ENCODE data around the gene CAMSAP3.
"Not testable (repeated sequence)": the region's sequence is repeated elsewhere in the genome, so short reads cannot be mapped to it uniquely, and the experiment has no call there.

Gene CAMSAP3

DNA sequence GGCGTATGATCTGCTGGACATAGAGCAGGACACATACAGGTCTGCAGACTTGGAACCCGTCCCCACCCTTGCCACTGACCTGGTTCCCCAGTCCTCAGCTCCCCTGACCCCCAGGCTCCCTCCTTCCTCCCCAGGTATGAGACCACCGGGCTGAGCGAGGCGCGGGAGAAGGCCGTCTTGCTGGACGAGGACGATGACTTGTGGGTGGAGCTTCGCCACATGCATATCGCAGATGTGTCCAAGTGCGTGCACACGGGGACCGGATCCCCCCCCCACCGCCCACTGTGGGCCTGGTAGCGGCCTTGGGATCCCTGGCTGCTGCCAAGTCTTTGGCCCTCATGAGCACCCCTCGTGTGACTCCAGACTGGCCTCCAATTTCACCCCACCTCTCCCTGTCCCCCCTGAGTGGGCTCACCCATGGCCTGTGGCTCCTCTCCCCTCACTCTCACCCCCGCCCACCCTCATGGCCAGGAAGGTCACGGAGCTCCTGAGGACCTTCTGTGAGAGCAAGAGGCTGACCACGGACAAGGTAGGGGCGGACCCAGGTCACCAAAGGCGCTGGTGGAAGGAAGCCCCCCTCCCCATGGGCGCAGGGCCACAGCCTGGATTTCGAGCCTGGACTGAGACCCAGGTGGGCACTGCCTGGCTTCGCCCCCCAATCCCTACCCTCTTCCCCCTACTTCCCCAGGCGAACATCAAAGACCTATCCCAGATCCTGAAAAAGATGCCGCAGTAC, 46.8 kb downstream of the CAMSAP3 start:
- TF ChIP-seq, protein P1, sequence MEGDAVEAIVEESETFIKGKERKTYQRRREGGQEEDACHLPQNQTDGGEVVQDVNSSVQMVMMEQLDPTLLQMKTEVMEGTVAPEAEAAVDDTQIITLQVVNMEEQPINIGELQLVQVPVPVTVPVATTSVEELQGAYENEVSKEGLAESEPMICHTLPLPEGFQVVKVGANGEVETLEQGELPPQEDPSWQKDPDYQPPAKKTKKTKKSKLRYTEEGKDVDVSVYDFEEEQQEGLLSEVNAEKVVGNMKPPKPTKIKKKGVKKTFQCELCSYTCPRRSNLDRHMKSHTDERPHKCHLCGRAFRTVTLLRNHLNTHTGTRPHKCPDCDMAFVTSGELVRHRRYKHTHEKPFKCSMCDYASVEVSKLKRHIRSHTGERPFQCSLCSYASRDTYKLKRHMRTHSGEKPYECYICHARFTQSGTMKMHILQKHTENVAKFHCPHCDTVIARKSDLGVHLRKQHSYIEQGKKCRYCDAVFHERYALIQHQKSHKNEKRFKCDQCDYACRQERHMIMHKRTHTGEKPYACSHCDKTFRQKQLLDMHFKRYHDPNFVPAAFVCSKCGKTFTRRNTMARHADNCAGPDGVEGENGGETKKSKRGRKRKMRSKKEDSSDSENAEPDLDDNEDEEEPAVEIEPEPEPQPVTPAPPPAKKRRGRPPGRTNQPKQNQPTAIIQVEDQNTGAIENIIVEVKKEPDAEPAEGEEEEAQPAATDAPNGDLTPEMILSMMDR (IDR thresholded peaks at IDR 0.05; ENCODE audit: borderline replicate concordance, extremely low read depth, low read length, poor library complexity, severe bottlenecking) = no peak
- TF ChIP-seq EZH2 (IDR thresholded peaks at IDR 0.05; ENCODE audit: borderline replicate concordance, low read depth, low read length, severe bottlenecking) = no peak
- Histone ChIP-seq H3K9ac (ENCODE audit: low read depth, low read length) (no peak overlapping the region), H3K27ac (ENCODE audit: low read length) (no peak overlapping the region), H2AFZ (ENCODE audit: low read depth, low read length) (no peak overlapping the region), H3K4me2 (ENCODE audit: insufficient read depth, low read length) (no peak overlapping the region), H3K4me1 (ENCODE audit: insufficient read depth, low read length) (no peaks in the 10 kb centered on the region), H3K9me3 (ENCODE audit: insufficient read depth, low read length, severe bottlenecking) (peaks cover 5% of the 10 kb centered on the region), H4K20me1 (ENCODE audit: insufficient read depth, low read length) (no peaks in the 10 kb centered on the region), H3K27me3 (ENCODE audit: insufficient read depth, low read length, poor library complexity) (no peaks in the 10 kb centered on the region), H3K79me2 (ENCODE audit: insufficient read depth, low read length) (no peaks in the 10 kb centered on the region), H3K4me3 (ENCODE audit: low read depth in 1 of 2, low read length in 2 of 2) (no peak overlapping the region), H3K36me3 (ENCODE audit: insufficient read depth, low read length) (no peaks in the 10 kb centered on the region)
- DNase-seq = no peak
- no peak for ATAC-seq (ENCODE audit: insufficient read depth, low read depth)

DNA sequence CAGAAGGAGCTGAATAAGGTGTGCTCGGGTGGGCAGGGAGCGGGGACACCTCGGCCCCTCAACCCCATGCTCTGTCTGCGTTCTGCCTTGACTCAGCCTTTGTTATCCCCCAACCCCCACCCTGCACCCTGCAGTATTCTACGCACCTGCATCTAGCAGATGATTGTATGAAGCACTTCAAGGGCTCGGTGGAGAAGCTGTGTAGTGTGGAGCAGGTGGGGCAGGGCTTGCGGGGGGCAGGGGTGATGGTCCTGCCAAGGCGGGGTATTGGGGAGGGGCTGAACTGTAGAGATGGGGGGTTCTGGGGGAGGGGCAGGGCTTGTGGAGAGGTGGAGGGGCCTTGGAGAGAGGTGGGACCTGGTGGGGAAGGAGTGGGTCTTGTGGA, 47.4 kb downstream of the CAMSAP3 start:
- no peak for DNase-seq
- H3K27ac ChIP-seq (ENCODE audit: low read length) = no peak overlapping the region

DNA sequence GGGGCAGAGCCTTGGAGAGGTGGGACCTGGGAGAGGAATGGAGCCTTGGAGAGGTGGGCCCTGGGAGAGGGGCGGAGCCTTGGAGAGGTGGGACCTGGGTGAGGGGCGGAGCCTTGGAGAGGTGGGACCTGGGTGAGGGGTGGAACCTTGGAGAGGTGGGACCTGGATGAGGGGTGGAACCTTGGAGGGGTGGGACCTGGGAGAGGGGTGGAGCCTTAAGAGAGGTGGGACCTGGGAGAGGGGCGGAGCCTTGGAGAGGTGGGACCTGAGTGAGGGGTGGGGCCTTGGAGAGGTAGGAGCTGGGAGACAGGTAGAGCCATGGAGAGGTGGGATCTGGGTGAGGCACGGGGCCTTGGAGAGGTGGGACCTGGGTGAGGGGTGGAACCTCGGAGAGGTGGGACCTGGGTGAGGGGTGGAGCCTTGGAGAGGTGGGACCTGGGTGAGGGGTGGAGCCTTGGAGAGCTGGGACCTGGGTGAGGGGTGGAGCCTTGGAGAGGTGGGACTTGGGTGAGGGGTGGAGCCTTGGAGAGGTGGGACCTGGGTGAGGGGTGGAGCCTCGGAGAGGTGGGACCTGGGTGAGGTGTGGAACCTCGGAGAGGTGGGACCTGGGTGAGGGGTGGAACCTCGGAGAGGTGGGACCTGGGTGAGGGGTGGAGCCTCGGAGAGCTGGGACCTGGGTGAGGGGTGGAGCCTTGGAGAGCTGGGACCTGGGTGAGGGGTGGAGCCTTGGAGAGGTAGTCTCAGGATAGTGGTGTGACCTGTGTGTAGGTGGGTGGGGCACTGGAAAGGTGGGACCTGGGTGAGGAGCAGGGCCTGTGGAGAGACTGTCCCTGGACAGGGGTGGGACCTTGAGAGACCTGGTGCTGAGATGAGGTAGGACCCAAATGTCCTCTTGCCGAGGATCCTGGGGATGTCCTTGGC, 48.2 kb downstream of the CAMSAP3 start:
- H3K9me3 ChIP-seq (ENCODE audit: insufficient read depth, low read length, severe bottlenecking); ATAC-seq (ENCODE audit: insufficient read depth, low read depth); H3K36me3 ChIP-seq (ENCODE audit: insufficient read depth, low read length); H3K27me3 ChIP-seq (ENCODE audit: insufficient read depth, low read length, poor library complexity); DNase-seq; H3K9ac ChIP-seq (ENCODE audit: low read depth, low read length); H4K20me1 ChIP-seq (ENCODE audit: insufficient read depth, low read length); H3K4me3 ChIP-seq (ENCODE audit: low read depth in 1 of 2, low read length in 2 of 2); H2AFZ ChIP-seq (ENCODE audit: low read depth, low read length); H3K79me2 ChIP-seq (ENCODE audit: insufficient read depth, low read length); H3K4me1 ChIP-seq (ENCODE audit: insufficient read depth, low read length); H3K27ac ChIP-seq (ENCODE audit: low read length); H3K4me2 ChIP-seq (ENCODE audit: insufficient read depth, low read length): not testable (repeated sequence)

More for the DNA sequence above, 47.4 kb downstream of the CAMSAP3 start:
- no peak overlapping the region for H3K9ac ChIP-seq (ENCODE audit: low read depth, low read length)
- H3K4me1 ChIP-seq (ENCODE audit: insufficient read depth, low read length) = no peaks in the 10 kb centered on the region
- H3K36me3 ChIP-seq (ENCODE audit: insufficient read depth, low read length) = no peaks in the 10 kb centered on the region
- H3K27me3 ChIP-seq (ENCODE audit: insufficient read depth, low read length, poor library complexity) = no peaks in the 10 kb centered on the region
- H4K20me1 ChIP-seq (ENCODE audit: insufficient read depth, low read length) = no peaks in the 10 kb centered on the region
- H3K9me3 ChIP-seq (ENCODE audit: insufficient read depth, low read length, severe bottlenecking) = peaks cover 5% of the 10 kb centered on the region
- H3K79me2 ChIP-seq (ENCODE audit: insufficient read depth, low read length) = no peaks in the 10 kb centered on the region
- TF ChIP-seq, protein P1 (IDR thresholded peaks at IDR 0.05; ENCODE audit: borderline replicate concordance, extremely low read depth, low read length, poor library complexity, severe bottlenecking) = no peak
- TF ChIP-seq EZH2 (IDR thresholded peaks at IDR 0.05; ENCODE audit: borderline replicate concordance, low read depth, low read length, severe bottlenecking) = no peak
- H3K4me2 ChIP-seq (ENCODE audit: insufficient read depth, low read length) = no peak overlapping the region
- no peak overlapping the region for H3K4me3 ChIP-seq (ENCODE audit: low read depth in 1 of 2, low read length in 2 of 2)
- no peak; the same call in 2 of the 3 replicates for ATAC-seq (ENCODE audit: insufficient read depth, low read depth)
- no peak overlapping the region for H2AFZ ChIP-seq (ENCODE audit: low read depth, low read length)

GRCh38 chr19:7644550-7644877, 48.9 kb downstream of the CAMSAP3 start:
- Histone ChIP-seq H3K27me3 (ENCODE audit: insufficient read depth, low read length, poor library complexity) (no peaks in the 10 kb centered on the region), H4K20me1 (ENCODE audit: insufficient read depth, low read length) (no peaks in the 10 kb centered on the region), H3K79me2 (ENCODE audit: insufficient read depth, low read length) (no peaks in the 10 kb centered on the region), H2AFZ (ENCODE audit: low read depth, low read length) (no peak overlapping the region), H3K27ac (ENCODE audit: low read length) (no peak overlapping the region), H3K4me1 (ENCODE audit: insufficient read depth, low read length) (no peaks in the 10 kb centered on the region), H3K4me2 (ENCODE audit: insufficient read depth, low read length) (no peak overlapping the region), H3K9ac (ENCODE audit: low read depth, low read length) (no peak overlapping the region), H3K36me3 (ENCODE audit: insufficient read depth, low read length) (no peaks in the 10 kb centered on the region), H3K4me3 (ENCODE audit: low read depth in 1 of 2, low read length in 2 of 2) (no peak overlapping the region), H3K9me3 (ENCODE audit: insufficient read depth, low read length, severe bottlenecking) (peaks cover 5% of the 10 kb centered on the region)
- TF ChIP-seq EZH2 (IDR thresholded peaks at IDR 0.05; ENCODE audit: borderline replicate concordance, low read depth, low read length, severe bottlenecking) = no peak
- TF ChIP-seq, protein P1 (IDR thresholded peaks at IDR 0.05; ENCODE audit: borderline replicate concordance, extremely low read depth, low read length, poor library complexity, severe bottlenecking) = no peak
- ATAC-seq (ENCODE audit: insufficient read depth, low read depth) (no peak), DNase-seq (no peak)

Measured in DND-41 (cell line).